ENCODE measurements around the gene TXNDC8. TPM values are rescaled to one million over a fixed set of nuclear protein-coding genes. Genes with fewer than 3 reads are reported as not detected.
"Not testable (repeated sequence)": the region's sequence is repeated elsewhere in the genome, so short reads cannot be mapped to it uniquely, and the experiment has no call there.

TXNDC8 gene
- polyA plus RNA-seq, 3 donors, result not detected

- DNase-seq (ENCODE audit: extremely low read depth in 1 of 11, low read depth in 9 of 11, low spot score in 4 of 11), result no peak
Measured at GRCh38 chr9:110330484-110331105, 7.1 kb downstream of the TXNDC8 start.

GRCh38 chr9:110329639-110330230 lies 7.9 kb downstream of the TXNDC8 start:
- DNase-seq (ENCODE audit: extremely low read depth in 1 of 11, low read depth in 9 of 11, low spot score in 4 of 11), result no peak

- no peak for DNase-seq (ENCODE audit: extremely low read depth in 1 of 11, low read depth in 9 of 11, low spot score in 4 of 11)
Measured at GRCh38 chr9:110328763-110329162, 8.9 kb downstream of the TXNDC8 start.

GRCh38 chr9:110327716-110328115 lies 9.9 kb downstream of the TXNDC8 start:
- DNase-seq (ENCODE audit: extremely low read depth in 1 of 11, low read depth in 9 of 11, low spot score in 4 of 11), result no peak

- DNase-seq (ENCODE audit: extremely low read depth in 1 of 11, low read depth in 9 of 11, low spot score in 4 of 11), result no peak
Measured at GRCh38 chr9:110323818-110324217, 13.8 kb downstream of the TXNDC8 start.

GRCh38 chr9:110320651-110321445 lies 16.8 kb downstream of the TXNDC8 start:
- peak in 1 of 11 donors; percentile 18 for DNase-seq (ENCODE audit: extremely low read depth in 1 of 11, low read depth in 9 of 11, low spot score in 4 of 11)

- DNase-seq (ENCODE audit: extremely low read depth in 1 of 11, low read depth in 9 of 11, low spot score in 4 of 11), result no peak
Measured at GRCh38 chr9:110319781-110320492, 17.7 kb downstream of the TXNDC8 start.

GRCh38 chr9:110317911-110318310 lies 19.8 kb downstream of the TXNDC8 start:
- DNase-seq (ENCODE audit: extremely low read depth in 1 of 11, low read depth in 9 of 11, low spot score in 4 of 11), result no peak

- DNase-seq (ENCODE audit: extremely low read depth in 1 of 11, low read depth in 9 of 11, low spot score in 4 of 11), result no peak
Measured at GRCh38 chr9:110316261-110317075, 21.2 kb downstream of the TXNDC8 start.

- not testable (repeated sequence) for DNase-seq (ENCODE audit: extremely low read depth in 1 of 11, low read depth in 9 of 11, low spot score in 4 of 11)
Measured at GRCh38 chr9:110311978-110312377, 25.7 kb downstream of the TXNDC8 start.

GRCh38 chr9:110309681-110310080 lies 28.0 kb downstream of the TXNDC8 start:
- no peak for DNase-seq (ENCODE audit: extremely low read depth in 1 of 11, low read depth in 9 of 11, low spot score in 4 of 11)

GRCh38 chr9:110308633-110309038 lies 29.0 kb downstream of the TXNDC8 start:
- no peak for DNase-seq (ENCODE audit: extremely low read depth in 1 of 11, low read depth in 9 of 11, low spot score in 4 of 11)

GRCh38 chr9:110307191-110307590 lies 30.5 kb downstream of the TXNDC8 start:
- DNase-seq (ENCODE audit: extremely low read depth in 1 of 11, low read depth in 9 of 11, low spot score in 4 of 11), result no peak

- no peak for DNase-seq (ENCODE audit: extremely low read depth in 1 of 11, low read depth in 9 of 11, low spot score in 4 of 11)
Measured at GRCh38 chr9:110303133-110303532, 34.5 kb downstream of the TXNDC8 start.

GRCh38 chr9:110298043-110298605 lies 39.5 kb downstream of the TXNDC8 start:
- no peak for DNase-seq (ENCODE audit: extremely low read depth in 1 of 11, low read depth in 9 of 11, low spot score in 4 of 11)

- DNase-seq (ENCODE audit: extremely low read depth in 1 of 11, low read depth in 9 of 11, low spot score in 4 of 11), result no peak
Measured at GRCh38 chr9:110293248-110293647, 44.4 kb downstream of the TXNDC8 start.

GRCh38 chr9:110291921-110292557 lies 45.6 kb downstream of the TXNDC8 start:
- DNase-seq (ENCODE audit: extremely low read depth in 1 of 11, low read depth in 9 of 11, low spot score in 4 of 11), result no peak

GRCh38 chr9:110290001-110290400 lies 47.7 kb downstream of the TXNDC8 start:
- DNase-seq (ENCODE audit: extremely low read depth in 1 of 11, low read depth in 9 of 11, low spot score in 4 of 11), result no peak
